Measurements from ENCODE around the gene ACBD6.
A peak's percentile ranks its signal among the peaks of the same experiment; 100 is the strongest.
"Not testable (repeated sequence)": the region's sequence is repeated elsewhere in the genome, so short reads cannot be mapped to it uniquely, and the experiment has no call there.

Gene ACBD6

GRCh38 chr1:180424848-180425457 lies 77.4 kb downstream of the ACBD6 start:
- FAIRE-seq (no peak), DNase-seq (ENCODE audit: insufficient read length, low spot score) (no peak)

GRCh38 chr1:180421614-180422013 lies 80.8 kb downstream of the ACBD6 start:
- no peak for DNase-seq (ENCODE audit: insufficient read length, low spot score)
- no peak for FAIRE-seq

GRCh38 chr1:180421145-180421544 lies 81.2 kb downstream of the ACBD6 start:
- not testable (repeated sequence) for DNase-seq (ENCODE audit: insufficient read length, low spot score); FAIRE-seq

GRCh38 chr1:180415985-180416633 lies 86.3 kb downstream of the ACBD6 start:
- peak; percentile 49 for DNase-seq (ENCODE audit: insufficient read length, low spot score)
- no peak for FAIRE-seq

- FAIRE-seq: no peak
- no peak for DNase-seq (ENCODE audit: insufficient read length, low spot score)
Observed at GRCh38 chr1:180415236-180415848, 87.0 kb downstream of the ACBD6 start.

- no peak for FAIRE-seq
- no peak for DNase-seq (ENCODE audit: insufficient read length, low spot score)
Observed at GRCh38 chr1:180412583-180412982, 89.8 kb downstream of the ACBD6 start.

GRCh38 chr1:180408128-180408527 lies 94.2 kb downstream of the ACBD6 start:
- not testable (repeated sequence) for DNase-seq (ENCODE audit: insufficient read length, low spot score); FAIRE-seq

- FAIRE-seq (no peak), DNase-seq (ENCODE audit: insufficient read length, low spot score) (no peak)
Observed at GRCh38 chr1:180407051-180407450, 95.3 kb downstream of the ACBD6 start.

GRCh38 chr1:180402551-180402950 lies 99.8 kb downstream of the ACBD6 start:
- FAIRE-seq: no peak

GRCh38 chr1:180402001-180402400 lies 100.4 kb downstream of the ACBD6 start:
- FAIRE-seq (no peak), DNase-seq (ENCODE audit: insufficient read length, low spot score) (no peak)

More at GRCh38 chr1:180402551-180402950, 99.8 kb downstream of the ACBD6 start:
- no peak for DNase-seq (ENCODE audit: insufficient read length, low spot score)

GRCh38 chr1:180397175-180397574 lies 105.2 kb downstream of the ACBD6 start:
- DNase-seq (ENCODE audit: insufficient read length, low spot score): no peak
- no peak for FAIRE-seq

GRCh38 chr1:180392427-180393145 lies 109.8 kb downstream of the ACBD6 start:
- DNase-seq (ENCODE audit: insufficient read length, low spot score) (no peak), FAIRE-seq (no peak)

GRCh38 chr1:180392020-180392419 lies 110.4 kb downstream of the ACBD6 start:
- no peak for DNase-seq (ENCODE audit: insufficient read length, low spot score)

GRCh38 chr1:180387413-180387812 lies 115.0 kb downstream of the ACBD6 start:
- no peak for DNase-seq (ENCODE audit: insufficient read length, low spot score)
- no peak for FAIRE-seq

More at GRCh38 chr1:180392020-180392419, 110.4 kb downstream of the ACBD6 start:
- no peak for FAIRE-seq

- FAIRE-seq: no peak
- DNase-seq (ENCODE audit: insufficient read length, low spot score): no peak
Observed at GRCh38 chr1:180386745-180387367, 115.5 kb downstream of the ACBD6 start.

GRCh38 chr1:180385144-180385543 lies 117.2 kb downstream of the ACBD6 start:
- DNase-seq (ENCODE audit: insufficient read length, low spot score) (no peak), FAIRE-seq (no peak)

- DNase-seq (ENCODE audit: insufficient read length, low spot score) (no peak), FAIRE-seq (peak; percentile 38)
Observed at GRCh38 chr1:180384286-180385005, 117.9 kb downstream of the ACBD6 start.

GRCh38 chr1:180382326-180383115 lies 119.9 kb downstream of the ACBD6 start:
- FAIRE-seq (no peak), DNase-seq (ENCODE audit: insufficient read length, low spot score) (no peak)

- DNase-seq (ENCODE audit: insufficient read length, low spot score) (no peak), FAIRE-seq (no peak)
Observed at GRCh38 chr1:180381184-180381580, 121.2 kb downstream of the ACBD6 start.

Measured in HTR-8/SVneo (cell line).